GM23248 (cell line): Measurements from ENCODE around the gene PIP5KL1. TPM values are rescaled to one million over a fixed set of nuclear protein-coding genes. Genes with fewer than 3 reads are reported as not detected.

ENCODE experiments used
- DNase-seq: peaks from one replicate; pipeline ENCODE4 v3.0.0-alpha.2; 2015
- H2AFZ ChIP-seq: fragments of 200-600 bp; sonication (generic); 2 replicates; pipeline ENCODE4 v1.6.1; 2016; ENCODE audit warnings: antibody characterized with exemption
- H3F3A ChIP-seq: fragments of 200-600 bp; sonication (generic); 2 replicates; pipeline ENCODE4 v1.6.1; 2016; ENCODE audit warnings: mild to moderate bottlenecking, antibody characterized with exemption, mixed run types; ENCODE audit not compliant: insufficient read depth
- H3K27ac ChIP-seq: fragments of 200-600 bp; sonication (generic); 2 replicates; pipeline ENCODE4 v1.5.1; 2016; ENCODE audit warnings: mild to moderate bottlenecking
- H3K27me3 ChIP-seq: fragments of 200-600 bp; sonication (generic); replicated peaks from 2 replicates; pipeline ENCODE4 v1.6.1; 2016; ENCODE audit warnings: mild to moderate bottlenecking; ENCODE audit not compliant: insufficient read depth
- H3K36me3 ChIP-seq: fragments of 200-600 bp; sonication (generic); 2 replicates; pipeline ENCODE4 v1.6.1; 2016; ENCODE audit warnings: low read depth, mild to moderate bottlenecking
- H3K4me1 ChIP-seq: fragments of 200-600 bp; sonication (generic); 2 replicates; pipeline ENCODE4 v1.6.1; 2016; ENCODE audit warnings: mild to moderate bottlenecking; ENCODE audit not compliant: insufficient read depth
- H3K4me2 ChIP-seq: fragments of 200-600 bp; sonication (generic); one replicate; pipeline ENCODE4 v1.6.1; 2016; ENCODE audit warnings: mild to moderate bottlenecking; ENCODE audit not compliant: unreplicated experiment
- H3K4me3 ChIP-seq: fragments of 200-600 bp; sonication (generic); 2 replicates; pipeline ENCODE4 v1.5.1; 2016; ENCODE audit warnings: mild to moderate bottlenecking
- H3K79me2 ChIP-seq: fragments of 200-600 bp; sonication (generic); 2 replicates; pipeline ENCODE4 v1.6.1; 2016; ENCODE audit warnings: mild to moderate bottlenecking; ENCODE audit not compliant: insufficient read depth
- H3K9ac ChIP-seq: fragments of 200-600 bp; sonication (generic); 2 replicates; pipeline ENCODE4 v1.6.1; 2016; ENCODE audit warnings: mild to moderate bottlenecking
- H3K9me2 ChIP-seq: fragments of 200-600 bp; sonication (generic); 2 replicates; pipeline ENCODE4 v1.6.1; 2016; ENCODE audit warnings: mixed run types, mild to moderate bottlenecking, moderate library complexity; ENCODE audit not compliant: insufficient read depth
- H3K9me3 ChIP-seq: fragments of 200-600 bp; sonication (generic); one replicate; pipeline ENCODE4 v1.6.1; 2017; ENCODE audit warnings: low read depth
- H4K20me1 ChIP-seq: fragments of 200-600 bp; sonication (generic); 2 replicates; pipeline ENCODE4 v1.6.0; 2016; ENCODE audit not compliant: insufficient read depth
- EZH2 ChIP-seq: fragments of 200-600 bp; sonication (generic); IDR thresholded peaks from 2 replicates; pipeline ENCODE4 v1.6.1; 2018; ENCODE audit warnings: antibody characterized with exemption, mild to moderate bottlenecking; ENCODE audit not compliant: insufficient read depth, poor library complexity, severe bottlenecking
- EZH2phosphoT487 ChIP-seq: fragments of 200-600 bp; sonication (generic); IDR thresholded peaks from 2 replicates; pipeline ENCODE4 v1.6.1; 2018; ENCODE audit warnings: antibody characterized with exemption, moderate library complexity, mild to moderate bottlenecking, low read depth; ENCODE audit not compliant: insufficient read depth
- WGBS, 2 experiments: methylation state at CpG; one replicate each; pipeline ENCODE4 v1.1.6; 2015 to 2017; ENCODE audit warnings: low lambda C conversion rate in 2 of 2, low coverage in 1 of 2; ENCODE audit errors: missing lambda C conversion rate in 2 of 2; 5-methylcytosine and 5-hydroxymethylcytosine counted together
- in situ Hi-C: fragments of 300-500 bp; cut with MboI; formaldehyde crosslinking; loops from 2 replicates; pipeline ENCODE4 v1.15.0; 2020
- polyA plus RNA-seq: library from polyadenylated mRNA; unstranded; fragments of >200 nt; fragmentation: Nextera tagmentation; extraction: Ambion mirVana; gene quantifications from 2 replicates; pipeline ENCODE4 v1.2.1, GENCODE V29; 2016
- total RNA-seq: library from RNA; depleted of rRNA; stranded (reverse); fragments of >200 nt; shearing (Covaris generic); gene quantifications from 2 replicates; pipeline ENCODE4 v1.2.3, GENCODE V29; 2014

PIP5KL1 gene
- total and polyA plus RNA-seq, 2 experiments from 2014 or later: 5.5 to 8.8 TPM

GRCh38 chr9:127890053-127890452 lies 40.5 kb downstream of the PIP5KL1 start:
- Histone ChIP-seq H3K36me3 (peaks cover 82% of the 10 kb centered on the region; the same call in 1 of the 2 replicates), H3F3A (no peaks in the 10 kb centered on the region; the same call in 1 of the 2 replicates), H2AFZ (no peak overlapping the region), H3K27me3 (no peaks in the 10 kb centered on the region), H3K9ac (no peak overlapping the region), H3K9me2 (no peaks in the 10 kb centered on the region), H3K79me2 (peaks cover 53% of the 10 kb centered on the region), H3K9me3 (no peaks in the 10 kb centered on the region), H3K4me2 (no peak overlapping the region), H3K4me1 (no peaks in the 10 kb centered on the region), H4K20me1 (no peaks in the 10 kb centered on the region), H3K27ac (no peak overlapping the region), H3K4me3 (no peak overlapping the region)
- in situ Hi-C loops: no loop called here
- WGBS, 2 experiments: 96 to 98% methylated on average over 3 of the region's 3 CpGs
- DNase-seq: peak; percentile 44
- TF ChIP-seq EZH2: no peak
- no peak for TF ChIP-seq EZH2phosphoT487

GRCh38 chr9:127887792-127888191 lies 42.8 kb downstream of the PIP5KL1 start:
- in situ Hi-C loops: no loop called here
- no peak overlapping the region for H3K9ac ChIP-seq
- H2AFZ ChIP-seq: no peak overlapping the region
- H3F3A ChIP-seq: no peaks in the 10 kb centered on the region; the same call in 1 of the 2 replicates
- WGBS, 2 experiments: 74 to 83% methylated on average over 2 of the region's 2 CpGs
- no peaks in the 10 kb centered on the region for H3K4me1 ChIP-seq
- no peaks in the 10 kb centered on the region for H4K20me1 ChIP-seq
- H3K9me3 ChIP-seq: no peaks in the 10 kb centered on the region
- no peaks in the 10 kb centered on the region for H3K27me3 ChIP-seq
- TF ChIP-seq EZH2phosphoT487 (no peak), EZH2 (no peak)
- DNase-seq: peak; percentile 49
- peaks cover 38% of the 10 kb centered on the region for H3K79me2 ChIP-seq
- peaks cover 59% of the 10 kb centered on the region; the same call in 1 of the 2 replicates for H3K36me3 ChIP-seq
- no peak overlapping the region for H3K4me3 ChIP-seq
- no peak overlapping the region for H3K27ac ChIP-seq
- H3K9me2 ChIP-seq: no peaks in the 10 kb centered on the region
- no peak overlapping the region for H3K4me2 ChIP-seq

DNA sequence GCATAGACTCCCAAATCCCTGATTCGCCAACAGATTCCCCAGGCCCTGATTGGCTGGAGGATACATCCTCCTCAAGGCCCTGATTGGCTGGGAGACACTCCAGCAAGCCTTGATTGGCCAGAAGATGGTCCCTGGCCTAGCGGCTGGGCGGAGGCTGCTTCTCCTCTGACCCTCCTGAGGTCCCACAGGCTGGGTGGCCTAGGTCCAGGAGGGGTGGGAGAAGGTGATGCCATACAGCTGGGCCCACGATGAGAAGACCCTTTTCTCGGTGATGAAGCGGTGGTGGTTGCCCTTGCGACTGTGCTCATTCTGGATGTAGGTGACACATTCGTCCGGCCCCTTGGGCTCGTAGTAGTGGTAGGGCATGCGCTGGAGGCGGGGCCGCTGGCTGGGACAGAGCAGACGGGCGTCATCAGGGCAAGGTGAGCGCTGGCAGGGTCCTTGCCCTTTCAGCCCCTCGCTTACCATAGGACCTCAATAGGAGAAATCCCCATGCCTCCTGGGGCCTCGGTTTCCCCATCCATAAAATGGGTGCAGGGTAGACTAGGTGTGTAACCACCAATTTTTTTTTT lies 44.1 kb downstream of the PIP5KL1 start:
- TF ChIP-seq EZH2phosphoT487: no peak
- no peak for TF ChIP-seq EZH2
- Histone ChIP-seq H3K9ac (no peak overlapping the region), H4K20me1 (no peaks in the 10 kb centered on the region), H3K9me2 (no peaks in the 10 kb centered on the region), H3K9me3 (no peaks in the 10 kb centered on the region), H3K79me2 (peaks cover 30% of the 10 kb centered on the region), H3K4me2 (no peak overlapping the region), H3F3A (no peaks in the 10 kb centered on the region; the same call in 1 of the 2 replicates), H3K27ac (no peak overlapping the region), H3K27me3 (no peaks in the 10 kb centered on the region), H3K4me1 (no peaks in the 10 kb centered on the region), H2AFZ (no peak overlapping the region), H3K36me3 (peaks cover 50% of the 10 kb centered on the region; the same call in 1 of the 2 replicates), H3K4me3 (no peak overlapping the region)
- 95% methylated on average over 18 of the region's 18 CpGs for WGBS, 2 experiments
- in situ Hi-C loops: no loop called here
- peak; percentile 30 for DNase-seq

GRCh38 chr9:127885508-127886281 lies 44.9 kb downstream of the PIP5KL1 start:
- H3K36me3 ChIP-seq: peaks cover 43% of the 10 kb centered on the region
- H3K4me2 ChIP-seq: no peak overlapping the region
- in situ Hi-C loops: no loop called here
- H3K9me2 ChIP-seq: no peaks in the 10 kb centered on the region
- no peaks in the 10 kb centered on the region for H4K20me1 ChIP-seq
- H3K27me3 ChIP-seq: no peaks in the 10 kb centered on the region
- no peaks in the 10 kb centered on the region; the same call in 1 of the 2 replicates for H3F3A ChIP-seq
- TF ChIP-seq EZH2phosphoT487: no peak
- no peak for TF ChIP-seq EZH2
- WGBS, 2 experiments: 71 to 77% methylated on average over 11 to 13 of the region's 13 CpGs
- peaks cover 22% of the 10 kb centered on the region for H3K79me2 ChIP-seq
- H3K4me1 ChIP-seq: no peaks in the 10 kb centered on the region
- no peak for DNase-seq
- no peak overlapping the region for H3K9ac ChIP-seq
- no peaks in the 10 kb centered on the region for H3K9me3 ChIP-seq
- no peak overlapping the region for H3K4me3 ChIP-seq
- H3K27ac ChIP-seq: no peak overlapping the region
- no peak overlapping the region for H2AFZ ChIP-seq
